PFSK-1 (cell line): Measurements from ENCODE around the gene SEMA3D.

Source experiments
- FOXP2 ChIP-seq: optimal IDR thresholded peaks from 2 replicates; pipeline ENCODE3; 2011; ENCODE audit warnings: borderline replicate concordance, control low read depth, inconsistent platforms; ENCODE audit not compliant: insufficient read depth; ENCODE audit errors: extremely low read length, extremely low read depth
- POLR2AphosphoS5 ChIP-seq: IDR thresholded peaks from 2 replicates; pipeline ENCODE4 v1.6.1; 2012; ENCODE audit warnings: low read depth, mild to moderate bottlenecking, control low read depth, low read length, moderate library complexity
- SIN3A ChIP-seq: IDR thresholded peaks from 2 replicates; pipeline ENCODE4 v1.6.1; 2012; ENCODE audit warnings: mild to moderate bottlenecking, low read length, moderate library complexity, borderline replicate concordance; ENCODE audit not compliant: insufficient read depth
- TAF1 ChIP-seq: IDR thresholded peaks from 2 replicates; pipeline ENCODE4 v1.6.1; 2012; ENCODE audit warnings: low read length, control low read depth, borderline replicate concordance; ENCODE audit not compliant: insufficient read depth
- TF ChIP-seq, protein P1 (sequence below), 2 experiments: IDR thresholded peaks; 2 replicates each; pipeline versions ENCODE4 v1.6.1 to v1.8.0; 2011 to 2012; ENCODE audit warnings: low read depth in 2 of 2, low read length in 2 of 2, control low read depth in 1 of 2, inconsistent platforms in 1 of 2, mild to moderate bottlenecking in 1 of 2, moderate library complexity in 1 of 2; ENCODE audit not compliant: insufficient read depth in 1 of 2

DNA sequence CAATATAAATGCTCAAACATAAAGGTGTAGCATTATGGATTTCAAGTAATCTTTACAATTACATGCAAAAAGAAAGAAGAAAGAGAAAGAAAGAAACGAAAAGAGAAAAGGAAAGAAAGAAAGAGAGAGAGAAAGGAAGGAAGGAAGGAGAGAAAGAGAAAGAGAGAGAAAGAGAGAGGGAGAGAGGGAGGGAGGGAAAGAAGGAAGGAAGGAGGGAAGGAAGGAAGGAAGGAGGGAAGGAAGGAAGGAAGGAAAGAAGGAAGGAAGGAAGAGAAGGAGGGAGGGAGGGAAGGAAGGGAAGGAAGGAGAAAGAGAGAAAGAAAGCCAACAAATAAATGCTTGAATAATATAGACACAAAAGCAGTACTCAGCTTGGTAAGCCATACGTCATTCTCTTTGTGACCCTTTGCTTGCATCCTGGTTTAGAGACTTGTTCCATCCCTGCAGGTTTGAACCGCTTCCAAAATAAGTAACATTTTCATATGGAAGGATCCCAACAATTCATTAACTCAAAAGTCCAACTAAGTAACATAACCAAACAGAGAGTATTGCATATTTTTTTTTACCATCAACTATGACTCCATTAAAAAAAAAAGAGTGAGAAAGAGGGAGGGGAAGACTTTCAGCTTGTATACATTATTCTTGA lies 95.8 kb downstream of the SEMA3D start:
- TF ChIP-seq, protein P1, sequence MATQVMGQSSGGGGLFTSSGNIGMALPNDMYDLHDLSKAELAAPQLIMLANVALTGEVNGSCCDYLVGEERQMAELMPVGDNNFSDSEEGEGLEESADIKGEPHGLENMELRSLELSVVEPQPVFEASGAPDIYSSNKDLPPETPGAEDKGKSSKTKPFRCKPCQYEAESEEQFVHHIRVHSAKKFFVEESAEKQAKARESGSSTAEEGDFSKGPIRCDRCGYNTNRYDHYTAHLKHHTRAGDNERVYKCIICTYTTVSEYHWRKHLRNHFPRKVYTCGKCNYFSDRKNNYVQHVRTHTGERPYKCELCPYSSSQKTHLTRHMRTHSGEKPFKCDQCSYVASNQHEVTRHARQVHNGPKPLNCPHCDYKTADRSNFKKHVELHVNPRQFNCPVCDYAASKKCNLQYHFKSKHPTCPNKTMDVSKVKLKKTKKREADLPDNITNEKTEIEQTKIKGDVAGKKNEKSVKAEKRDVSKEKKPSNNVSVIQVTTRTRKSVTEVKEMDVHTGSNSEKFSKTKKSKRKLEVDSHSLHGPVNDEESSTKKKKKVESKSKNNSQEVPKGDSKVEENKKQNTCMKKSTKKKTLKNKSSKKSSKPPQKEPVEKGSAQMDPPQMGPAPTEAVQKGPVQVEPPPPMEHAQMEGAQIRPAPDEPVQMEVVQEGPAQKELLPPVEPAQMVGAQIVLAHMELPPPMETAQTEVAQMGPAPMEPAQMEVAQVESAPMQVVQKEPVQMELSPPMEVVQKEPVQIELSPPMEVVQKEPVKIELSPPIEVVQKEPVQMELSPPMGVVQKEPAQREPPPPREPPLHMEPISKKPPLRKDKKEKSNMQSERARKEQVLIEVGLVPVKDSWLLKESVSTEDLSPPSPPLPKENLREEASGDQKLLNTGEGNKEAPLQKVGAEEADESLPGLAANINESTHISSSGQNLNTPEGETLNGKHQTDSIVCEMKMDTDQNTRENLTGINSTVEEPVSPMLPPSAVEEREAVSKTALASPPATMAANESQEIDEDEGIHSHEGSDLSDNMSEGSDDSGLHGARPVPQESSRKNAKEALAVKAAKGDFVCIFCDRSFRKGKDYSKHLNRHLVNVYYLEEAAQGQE (IDR thresholded peaks at IDR 0.05; ENCODE audit: insufficient read depth in 1 of 2, low read depth in 2 of 2, low read length in 2 of 2), result no peak
- no peak for TF ChIP-seq TAF1
- no peak for TF ChIP-seq POLR2AphosphoS5
- TF ChIP-seq SIN3A, result no peak
- TF ChIP-seq FOXP2, result no peak
